HG03064 (cell line): ENCODE measurements around the gene ROBO2.

Source experiments
- ATAC-seq: cut with Tn5 transposase; IDR thresholded peaks from one replicate; pipeline ENCODE4 v1.9.1; 2021; ENCODE audit warnings: low read depth; ENCODE audit not compliant: unreplicated experiment

Gene ROBO2

GRCh38 chr3:77323626-77324025 lies 283.7 kb downstream of the ROBO2 start:
- ATAC-seq, result no peak

- ATAC-seq, result no peak
These were observed 284.2 kb downstream of the ROBO2 start for GRCh38 chr3:77324105-77324504.

- no peak for ATAC-seq
These were observed 285.4 kb downstream of the ROBO2 start for GRCh38 chr3:77325280-77325679.

- ATAC-seq, result no peak
These were observed 285.8 kb downstream of the ROBO2 start for GRCh38 chr3:77325702-77326101.

- ATAC-seq, result no peak
These were observed 286.7 kb downstream of the ROBO2 start for GRCh38 chr3:77326586-77326985.

- no peak for ATAC-seq
These were observed 288.8 kb downstream of the ROBO2 start for GRCh38 chr3:77328690-77329089.

GRCh38 chr3:77329116-77329515 lies 289.2 kb downstream of the ROBO2 start:
- ATAC-seq, result no peak

- no peak for ATAC-seq
These were observed 298.3 kb downstream of the ROBO2 start for GRCh38 chr3:77338195-77338594.

GRCh38 chr3:77342027-77342426 lies 302.1 kb downstream of the ROBO2 start:
- ATAC-seq, result no peak

GRCh38 chr3:77342688-77343087 lies 302.8 kb downstream of the ROBO2 start:
- ATAC-seq, result no peak

- no peak for ATAC-seq
These were observed 305.1 kb downstream of the ROBO2 start for GRCh38 chr3:77345009-77345408.

- ATAC-seq, result no peak
These were observed 308.5 kb downstream of the ROBO2 start for GRCh38 chr3:77348244-77348855.

GRCh38 chr3:77354958-77355357 lies 315.1 kb downstream of the ROBO2 start:
- ATAC-seq, result no peak

- ATAC-seq, result no peak
These were observed 323.0 kb downstream of the ROBO2 start for GRCh38 chr3:77362936-77363335.

GRCh38 chr3:77365152-77365551 lies 325.3 kb downstream of the ROBO2 start:
- no peak for ATAC-seq

- no peak for ATAC-seq
These were observed 330.5 kb downstream of the ROBO2 start for GRCh38 chr3:77370413-77370812.

- no peak for ATAC-seq
These were observed 332.1 kb downstream of the ROBO2 start for GRCh38 chr3:77372018-77372417.

GRCh38 chr3:77372634-77373346 lies 332.9 kb downstream of the ROBO2 start:
- no peak for ATAC-seq

GRCh38 chr3:77373619-77374018 lies 333.7 kb downstream of the ROBO2 start:
- no peak for ATAC-seq

- no peak for ATAC-seq
These were observed 336.6 kb downstream of the ROBO2 start for GRCh38 chr3:77376511-77376910.

GRCh38 chr3:77377717-77378116 lies 337.8 kb downstream of the ROBO2 start:
- no peak for ATAC-seq

- ATAC-seq, result no peak
These were observed 340.2 kb downstream of the ROBO2 start for GRCh38 chr3:77380136-77380535.
